ENCODE data around the gene ERN2.
A peak's percentile ranks its signal among the peaks of the same experiment; 100 is the strongest.
"Not testable (repeated sequence)": the region's sequence is repeated elsewhere in the genome, so short reads cannot be mapped to it uniquely, and the experiment has no call there.

ERN2 gene

GRCh38 chr16:23737423-23738028, 24.5 kb upstream of the ERN2 start:
- H3K14ac ChIP-seq (ENCODE audit: low read length); H2BK12ac ChIP-seq (ENCODE audit: low read length): not testable (repeated sequence)

DNA sequence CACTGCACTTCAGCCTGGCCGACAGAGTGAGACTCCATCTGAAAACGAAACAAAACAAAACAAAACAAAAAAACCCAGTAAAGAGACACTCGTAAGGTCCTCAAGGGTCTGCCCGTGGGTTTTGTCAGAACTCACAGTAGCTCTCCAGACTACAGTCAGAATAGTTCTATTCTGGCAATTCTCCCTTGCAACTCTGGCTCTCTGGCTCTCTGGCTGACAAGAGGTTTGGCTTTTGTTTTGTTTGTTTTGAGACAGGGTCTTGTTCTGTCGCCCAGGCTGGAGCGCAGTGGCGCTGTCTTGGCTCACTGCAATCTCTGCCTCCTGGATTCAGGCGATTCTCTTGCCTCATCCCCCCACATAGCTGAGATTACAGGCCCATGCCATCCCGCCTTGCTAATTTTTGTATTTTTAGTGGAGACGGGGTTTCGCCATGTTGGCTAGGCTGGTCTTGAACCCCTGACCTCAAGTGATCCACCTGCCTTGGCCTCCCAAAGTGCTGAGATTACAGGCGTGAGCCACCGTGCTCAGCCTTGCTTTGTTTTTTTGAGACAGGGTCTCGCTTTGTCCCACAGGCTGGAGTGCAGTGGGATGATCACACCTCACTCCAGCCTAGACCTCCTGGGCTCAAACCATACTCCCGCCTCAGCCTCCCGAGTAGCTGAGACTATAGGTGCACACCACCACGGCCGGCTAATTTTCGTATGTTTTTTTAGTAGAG, 21.3 kb upstream of the ERN2 start:
- Histone ChIP-seq H3K9me3 (replicated peaks in 1 of 2; ENCODE audit: control insufficient read depth in 2 of 2, insufficient read depth in 1 of 2, low read depth in 1 of 2, low read length in 2 of 2) (no peaks in the 10 kb centered on the region), H3K14ac (ENCODE audit: low read length) (no peak overlapping the region), H3K79me1 (ENCODE audit: low read depth, low read length) (no peaks in the 10 kb centered on the region), H3K4ac (ENCODE audit: low read length) (no peak overlapping the region), H3K27ac (replicated peaks; ENCODE audit: low read length) (no peak overlapping the region), H2BK120ac (ENCODE audit: low read depth, low read length) (no peak overlapping the region), H4K91ac (ENCODE audit: low read depth, low read length, poor library complexity) (no peak overlapping the region), H3K4me3 (ENCODE audit: low read length in 2 of 2) (no peak overlapping the region), H3K9ac (ENCODE audit: low read depth, low read length, poor library complexity) (no peak overlapping the region), H4K8ac (ENCODE audit: low read depth, low read length) (no peak overlapping the region), H2BK15ac (ENCODE audit: low read length) (no peak overlapping the region), H3K18ac (ENCODE audit: low read length) (no peak overlapping the region), H3K4me2 (ENCODE audit: insufficient read depth, low read length, poor library complexity, severe bottlenecking) (no peak overlapping the region), H2AK5ac (ENCODE audit: low read depth, low read length) (no peak overlapping the region), H3K4me1 (ENCODE audit: control insufficient read depth in 2 of 2, insufficient read depth in 1 of 2, low read depth in 1 of 2, low read length in 2 of 2) (no peaks in the 10 kb centered on the region), H2BK5ac (ENCODE audit: low read length) (no peak overlapping the region), H3K23ac (ENCODE audit: low read depth, low read length, poor library complexity) (no peak overlapping the region), H3K36me3 (replicated peaks in 1 of 2; ENCODE audit: control insufficient read depth in 2 of 2, insufficient read depth in 2 of 2, low read length in 2 of 2) (no peaks in the 10 kb centered on the region), H3K27me3 (ENCODE audit: control insufficient read depth in 3 of 3, insufficient read depth in 3 of 3, low read depth in 1 of 3, low read length in 3 of 3) (no peaks in the 10 kb centered on the region), H2BK12ac (ENCODE audit: low read length) (no peak overlapping the region), H2AFZ (ENCODE audit: low read length) (no peak overlapping the region)
- DNase-seq (ENCODE audit: low spot score), result no peak
- WGBS, 2 donors (ENCODE audit: extremely low coverage in 2 of 2, insufficient read length in 2 of 2, insufficient replicate concordance in 1 of 2), result no CpG with 5 or more reads among the region's 19 CpGs

More at GRCh38 chr16:23737423-23738028, 24.5 kb upstream of the ERN2 start:
- not testable (repeated sequence) for H3K36me3 ChIP-seq (replicated peaks in 1 of 2; ENCODE audit: control insufficient read depth in 2 of 2, insufficient read depth in 2 of 2, low read length in 2 of 2); H2AK5ac ChIP-seq (ENCODE audit: low read depth, low read length); H3K9ac ChIP-seq (ENCODE audit: low read depth, low read length, poor library complexity); H4K8ac ChIP-seq (ENCODE audit: low read depth, low read length); H2BK5ac ChIP-seq (ENCODE audit: low read length); H3K27me3 ChIP-seq (ENCODE audit: control insufficient read depth in 3 of 3, insufficient read depth in 3 of 3, low read depth in 1 of 3, low read length in 3 of 3); H3K4me1 ChIP-seq (ENCODE audit: control insufficient read depth in 2 of 2, insufficient read depth in 1 of 2, low read depth in 1 of 2, low read length in 2 of 2); H3K79me1 ChIP-seq (ENCODE audit: low read depth, low read length); H3K18ac ChIP-seq (ENCODE audit: low read length); DNase-seq (ENCODE audit: low spot score); H3K4me2 ChIP-seq (ENCODE audit: insufficient read depth, low read length, poor library complexity, severe bottlenecking); H2BK15ac ChIP-seq (ENCODE audit: low read length); H3K4ac ChIP-seq (ENCODE audit: low read length); H2AFZ ChIP-seq (ENCODE audit: low read length); H4K91ac ChIP-seq (ENCODE audit: low read depth, low read length, poor library complexity); H3K23ac ChIP-seq (ENCODE audit: low read depth, low read length, poor library complexity); H2BK120ac ChIP-seq (ENCODE audit: low read depth, low read length); H3K9me3 ChIP-seq (replicated peaks in 1 of 2; ENCODE audit: control insufficient read depth in 2 of 2, insufficient read depth in 1 of 2, low read depth in 1 of 2, low read length in 2 of 2); H3K4me3 ChIP-seq (ENCODE audit: low read length in 2 of 2); H3K27ac ChIP-seq (replicated peaks; ENCODE audit: low read length)
- no CpG with 5 or more reads among the region's 1 CpG for WGBS, 2 donors (ENCODE audit: extremely low coverage in 2 of 2, insufficient read length in 2 of 2, insufficient replicate concordance in 1 of 2)

GRCh38 chr16:23729503-23730424, 16.7 kb upstream of the ERN2 start:
- no peaks in the 10 kb centered on the region for H3K9me3 ChIP-seq (replicated peaks in 1 of 2; ENCODE audit: control insufficient read depth in 2 of 2, insufficient read depth in 1 of 2, low read depth in 1 of 2, low read length in 2 of 2)
- no peak overlapping the region for H2AK5ac ChIP-seq (ENCODE audit: low read depth, low read length)

GRCh38 chr16:23728112-23728477, 15.1 kb upstream of the ERN2 start:
- WGBS, 2 donors (ENCODE audit: extremely low coverage in 2 of 2, insufficient read length in 2 of 2, insufficient replicate concordance in 1 of 2), result 100% methylated on average over 1 of the region's 10 CpGs; no CpG with 5 or more reads in 1 of the 2 donors
- no peak overlapping the region for H2BK120ac ChIP-seq (ENCODE audit: low read depth, low read length)
- no peak for DNase-seq (ENCODE audit: low spot score)

More at GRCh38 chr16:23729503-23730424, 16.7 kb upstream of the ERN2 start:
- H3K27me3 ChIP-seq (ENCODE audit: control insufficient read depth in 3 of 3, insufficient read depth in 3 of 3, low read depth in 1 of 3, low read length in 3 of 3), result no peaks in the 10 kb centered on the region
- no peak overlapping the region for H3K4ac ChIP-seq (ENCODE audit: low read length)
- H3K36me3 ChIP-seq (replicated peaks in 1 of 2; ENCODE audit: control insufficient read depth in 2 of 2, insufficient read depth in 2 of 2, low read length in 2 of 2), result no peaks in the 10 kb centered on the region
- no peaks in the 10 kb centered on the region for H3K79me1 ChIP-seq (ENCODE audit: low read depth, low read length)
- H3K27ac ChIP-seq (replicated peaks; ENCODE audit: low read length), result no peak overlapping the region
- H2BK120ac ChIP-seq (ENCODE audit: low read depth, low read length), result no peak overlapping the region
- no peak overlapping the region for H2BK5ac ChIP-seq (ENCODE audit: low read length)
- no peak overlapping the region for H3K14ac ChIP-seq (ENCODE audit: low read length)
- H3K18ac ChIP-seq (ENCODE audit: low read length), result no peak overlapping the region
- H3K4me3 ChIP-seq (ENCODE audit: low read length in 2 of 2), result no peak overlapping the region
- no CpG with 5 or more reads among the region's 12 CpGs for WGBS, 2 donors (ENCODE audit: extremely low coverage in 2 of 2, insufficient read length in 2 of 2, insufficient replicate concordance in 1 of 2)
- no peak overlapping the region for H3K23ac ChIP-seq (ENCODE audit: low read depth, low read length, poor library complexity)
- H4K91ac ChIP-seq (ENCODE audit: low read depth, low read length, poor library complexity), result no peak overlapping the region
- H2AFZ ChIP-seq (ENCODE audit: low read length), result peak overlapping the region; percentile 38
- no peak overlapping the region for H2BK15ac ChIP-seq (ENCODE audit: low read length)
- H4K8ac ChIP-seq (ENCODE audit: low read depth, low read length), result peak overlapping the region; percentile 65
- H3K4me1 ChIP-seq (ENCODE audit: control insufficient read depth in 2 of 2, insufficient read depth in 1 of 2, low read depth in 1 of 2, low read length in 2 of 2), result no peaks in the 10 kb centered on the region
- H3K9ac ChIP-seq (ENCODE audit: low read depth, low read length, poor library complexity), result no peak overlapping the region
- DNase-seq (ENCODE audit: low spot score), result no peak
- no peak overlapping the region for H2BK12ac ChIP-seq (ENCODE audit: low read length)
- H3K4me2 ChIP-seq (ENCODE audit: insufficient read depth, low read length, poor library complexity, severe bottlenecking), result no peak overlapping the region

More at GRCh38 chr16:23728112-23728477, 15.1 kb upstream of the ERN2 start:
- H3K9me3 ChIP-seq (replicated peaks in 1 of 2; ENCODE audit: control insufficient read depth in 2 of 2, insufficient read depth in 1 of 2, low read depth in 1 of 2, low read length in 2 of 2), result no peaks in the 10 kb centered on the region
- no peak overlapping the region for H3K4me2 ChIP-seq (ENCODE audit: insufficient read depth, low read length, poor library complexity, severe bottlenecking)
- H3K9ac ChIP-seq (ENCODE audit: low read depth, low read length, poor library complexity), result no peak overlapping the region
- H3K79me1 ChIP-seq (ENCODE audit: low read depth, low read length), result no peaks in the 10 kb centered on the region
- H3K36me3 ChIP-seq (replicated peaks in 1 of 2; ENCODE audit: control insufficient read depth in 2 of 2, insufficient read depth in 2 of 2, low read length in 2 of 2), result no peaks in the 10 kb centered on the region
- no peak overlapping the region for H2AK5ac ChIP-seq (ENCODE audit: low read depth, low read length)
- H4K8ac ChIP-seq (ENCODE audit: low read depth, low read length), result no peak overlapping the region
- H2BK12ac ChIP-seq (ENCODE audit: low read length), result no peak overlapping the region
- H3K4me1 ChIP-seq (ENCODE audit: control insufficient read depth in 2 of 2, insufficient read depth in 1 of 2, low read depth in 1 of 2, low read length in 2 of 2), result no peaks in the 10 kb centered on the region
- H3K4ac ChIP-seq (ENCODE audit: low read length), result no peak overlapping the region
- H2BK15ac ChIP-seq (ENCODE audit: low read length), result no peak overlapping the region
- H3K23ac ChIP-seq (ENCODE audit: low read depth, low read length, poor library complexity), result no peak overlapping the region
- no peaks in the 10 kb centered on the region for H3K27me3 ChIP-seq (ENCODE audit: control insufficient read depth in 3 of 3, insufficient read depth in 3 of 3, low read depth in 1 of 3, low read length in 3 of 3)
- no peak overlapping the region for H2BK5ac ChIP-seq (ENCODE audit: low read length)
- H3K4me3 ChIP-seq (ENCODE audit: low read length in 2 of 2), result no peak overlapping the region
- H3K27ac ChIP-seq (replicated peaks; ENCODE audit: low read length), result no peak overlapping the region
- H4K91ac ChIP-seq (ENCODE audit: low read depth, low read length, poor library complexity), result no peak overlapping the region
- no peak overlapping the region for H3K14ac ChIP-seq (ENCODE audit: low read length)
- no peak overlapping the region for H3K18ac ChIP-seq (ENCODE audit: low read length)
- H2AFZ ChIP-seq (ENCODE audit: low read length), result peak overlapping the region; percentile 81

Data from neuronal stem cell (in vitro differentiated cells).